ENCODE results near the gene MVK. TPM values are rescaled to one million over a fixed set of nuclear protein-coding genes. Genes with fewer than 3 reads are reported as not detected.

The MVK gene
- total RNA-seq, 4 donors from 2014 or later = 6.2 to 18.7 (median 12.2) TPM

DNA sequence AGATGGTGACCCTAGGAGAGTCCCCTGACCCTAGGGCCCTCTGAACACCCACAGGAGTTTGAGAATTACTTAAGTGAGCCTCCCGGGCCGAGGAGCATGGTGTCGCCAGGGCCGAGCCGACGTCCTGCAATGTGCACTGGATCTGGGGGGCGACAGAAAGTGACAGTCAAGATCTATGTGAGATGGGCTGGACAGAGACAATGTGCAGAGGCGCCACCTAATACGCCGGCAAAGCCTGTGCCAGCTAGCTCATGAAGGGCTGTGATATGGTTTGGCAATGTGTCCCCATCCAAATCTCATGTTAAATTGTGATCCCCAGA is 11.9 kb upstream of the MVK start:
- Histone ChIP-seq H3K36me3 (peaks cover 8 to 99% (median 72%) of the 10 kb centered on the region in 4 donors), H3K4me1 (no peaks in the 10 kb centered on the region), H3K27me3 (no peaks in the 10 kb centered on the region), H3K9me3 (no peaks in the 10 kb centered on the region), H3K4me3 (no peak overlapping the region), H3K27ac (replicated peaks in 1 of 4) (no peak overlapping the region)
- intact Hi-C loops (cut with DNase I) = no loop called here
- WGBS = 88% methylated on average over 8 of the region's 10 CpGs
- no peak for DNase-seq (ENCODE audit: extremely low spot score)
- TF ChIP-seq POLR2A (IDR thresholded peaks at IDR 0.05; ENCODE audit: low read depth) = no peak
- no peak for TF ChIP-seq EP300 (IDR thresholded peaks at IDR 0.05)
- no peak for TF ChIP-seq POLR2AphosphoS5 (IDR thresholded peaks at IDR 0.05)
- TF ChIP-seq, protein P1, sequence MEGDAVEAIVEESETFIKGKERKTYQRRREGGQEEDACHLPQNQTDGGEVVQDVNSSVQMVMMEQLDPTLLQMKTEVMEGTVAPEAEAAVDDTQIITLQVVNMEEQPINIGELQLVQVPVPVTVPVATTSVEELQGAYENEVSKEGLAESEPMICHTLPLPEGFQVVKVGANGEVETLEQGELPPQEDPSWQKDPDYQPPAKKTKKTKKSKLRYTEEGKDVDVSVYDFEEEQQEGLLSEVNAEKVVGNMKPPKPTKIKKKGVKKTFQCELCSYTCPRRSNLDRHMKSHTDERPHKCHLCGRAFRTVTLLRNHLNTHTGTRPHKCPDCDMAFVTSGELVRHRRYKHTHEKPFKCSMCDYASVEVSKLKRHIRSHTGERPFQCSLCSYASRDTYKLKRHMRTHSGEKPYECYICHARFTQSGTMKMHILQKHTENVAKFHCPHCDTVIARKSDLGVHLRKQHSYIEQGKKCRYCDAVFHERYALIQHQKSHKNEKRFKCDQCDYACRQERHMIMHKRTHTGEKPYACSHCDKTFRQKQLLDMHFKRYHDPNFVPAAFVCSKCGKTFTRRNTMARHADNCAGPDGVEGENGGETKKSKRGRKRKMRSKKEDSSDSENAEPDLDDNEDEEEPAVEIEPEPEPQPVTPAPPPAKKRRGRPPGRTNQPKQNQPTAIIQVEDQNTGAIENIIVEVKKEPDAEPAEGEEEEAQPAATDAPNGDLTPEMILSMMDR (IDR thresholded peaks at IDR 0.05) = no peak

DNA sequence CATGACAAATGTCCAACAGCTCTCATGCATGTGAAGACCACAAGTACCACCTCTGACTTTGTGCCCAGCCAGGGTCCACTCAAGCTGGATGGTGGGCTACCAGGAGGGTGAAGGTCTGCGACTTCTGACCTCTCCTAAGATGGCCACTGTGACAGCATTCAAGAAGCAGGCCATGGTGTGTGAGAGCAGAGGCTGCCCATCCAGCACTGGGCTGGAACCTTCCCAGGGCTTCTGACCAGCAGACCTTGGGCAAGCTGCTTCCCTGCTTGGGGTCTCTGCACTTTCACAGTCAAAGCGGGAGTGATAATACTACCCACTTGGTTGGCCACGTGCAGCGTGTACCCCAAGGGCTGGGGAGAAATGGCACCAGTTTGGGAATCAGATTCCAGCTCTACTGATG is 10.7 kb upstream of the MVK start:
- intact Hi-C loops (cut with DNase I) = no loop called here
- DNase-seq (ENCODE audit: extremely low spot score) = no peak
- TF ChIP-seq EP300 (IDR thresholded peaks at IDR 0.05) = no peak
- TF ChIP-seq POLR2A (IDR thresholded peaks at IDR 0.05; ENCODE audit: low read depth) = no peak
- TF ChIP-seq, protein P1 (IDR thresholded peaks at IDR 0.05) = no peak
- no peak for TF ChIP-seq POLR2AphosphoS5 (IDR thresholded peaks at IDR 0.05)
- H3K4me1 ChIP-seq = no peaks in the 10 kb centered on the region
- no peak overlapping the region for H3K27ac ChIP-seq (replicated peaks in 1 of 4)
- H3K9me3 ChIP-seq = no peaks in the 10 kb centered on the region
- H3K4me3 ChIP-seq = no peak overlapping the region
- H3K36me3 ChIP-seq = peaks cover 8 to 99% (median 74%) of the 10 kb centered on the region in 4 donors
- H3K27me3 ChIP-seq = no peaks in the 10 kb centered on the region
- 95% methylated on average over 3 of the region's 4 CpGs for WGBS

DNA sequence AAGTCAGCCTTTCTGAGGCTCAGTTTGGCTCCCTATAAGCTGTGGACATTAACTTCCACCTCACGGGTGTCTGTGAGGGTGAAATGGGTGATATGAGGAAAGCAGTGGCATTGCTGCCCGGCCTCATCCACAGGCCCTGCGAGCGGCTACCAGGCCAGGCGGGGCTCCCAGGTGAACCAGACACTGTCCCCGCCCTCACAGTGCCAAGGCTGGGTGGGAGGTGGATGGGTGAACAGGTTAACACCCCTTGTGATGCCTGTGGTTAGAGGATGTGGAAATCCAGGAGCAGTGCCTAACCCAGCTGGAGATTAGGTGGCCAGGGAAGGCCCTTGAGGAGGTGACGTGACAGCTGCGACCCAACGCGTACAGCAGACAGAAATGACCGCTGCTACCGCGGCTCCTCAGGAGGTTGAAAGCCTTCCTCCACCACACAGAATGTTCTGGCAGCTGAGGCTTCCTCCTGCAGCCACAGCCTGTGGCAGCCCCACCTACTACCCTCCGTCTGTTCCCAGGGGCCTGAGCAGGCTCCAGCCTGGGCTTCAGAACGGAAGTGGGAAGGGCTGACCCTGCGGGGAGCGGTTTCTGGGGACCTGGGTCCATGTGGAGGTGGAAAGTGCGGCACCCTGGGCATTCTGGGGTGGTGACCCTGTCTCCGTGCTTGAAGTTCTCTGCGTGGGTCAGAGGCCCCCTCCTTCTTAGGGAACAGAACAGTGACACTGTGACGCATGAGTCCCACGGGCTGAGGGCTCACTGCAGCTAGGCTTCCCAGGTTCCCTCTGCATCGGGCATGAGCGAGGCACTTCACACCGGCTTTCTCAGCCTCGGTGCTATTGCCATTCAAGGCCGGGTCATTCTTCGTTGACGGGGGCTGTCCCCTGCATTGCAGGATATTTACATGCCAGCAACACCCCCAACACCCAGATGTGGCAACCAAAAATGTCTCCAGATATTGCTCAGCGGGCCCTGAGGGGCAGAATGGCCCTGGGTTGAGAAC is 10.0 kb upstream of the MVK start:
- DNase-seq (ENCODE audit: extremely low spot score) = no peak
- H3K9me3 ChIP-seq = no peaks in the 10 kb centered on the region
- no peaks in the 10 kb centered on the region for H3K27me3 ChIP-seq
- TF ChIP-seq EP300 (IDR thresholded peaks at IDR 0.05) (no peak), POLR2AphosphoS5 (IDR thresholded peaks at IDR 0.05) (no peak)
- peak overlapping the region in 1 of 4 donors; percentile 14 for H3K27ac ChIP-seq (replicated peaks in 1 of 4)
- intact Hi-C loops (cut with DNase I) = no loop called here
- WGBS = 89% methylated on average over 28 of the region's 30 CpGs
- H3K36me3 ChIP-seq = peaks cover 8 to 99% (median 78%) of the 10 kb centered on the region in 4 donors
- H3K4me3 ChIP-seq = no peak overlapping the region
- H3K4me1 ChIP-seq = no peaks in the 10 kb centered on the region

- Histone ChIP-seq H3K27ac (replicated peaks in 1 of 4) (no peak overlapping the region), H3K9me3 (no peaks in the 10 kb centered on the region), H3K36me3 (peaks cover 8 to 99% (median 72%) of the 10 kb centered on the region in 4 donors), H3K4me1 (no peaks in the 10 kb centered on the region), H3K27me3 (no peaks in the 10 kb centered on the region), H3K4me3 (no peak overlapping the region)
- TF ChIP-seq POLR2A (IDR thresholded peaks at IDR 0.05; ENCODE audit: low read depth) (no peak), EP300 (IDR thresholded peaks at IDR 0.05) (no peak), POLR2AphosphoS5 (IDR thresholded peaks at IDR 0.05) (no peak)
- TF ChIP-seq, protein P1 (IDR thresholded peaks at IDR 0.05) = no peak
- no peak for DNase-seq (ENCODE audit: extremely low spot score)
- intact Hi-C loops (cut with DNase I) = no loop called here
- 100% methylated on average over 4 of the region's 8 CpGs for WGBS
Observed at GRCh38 chr12:109566424-109566823, 7.2 kb upstream of the MVK start.

GRCh38 chr12:109567296-109567695 is 6.3 kb upstream of the MVK start:
- WGBS = 86% methylated on average over 10 of the region's 10 CpGs
- Histone ChIP-seq H3K4me1 (peaks cover under 1 to 8% (median 3%) of the 10 kb centered on the region in 4 donors), H3K27me3 (no peaks in the 10 kb centered on the region), H3K4me3 (no peak overlapping the region), H3K9me3 (no peaks in the 10 kb centered on the region), H3K36me3 (peaks cover 8 to 93% (median 63%) of the 10 kb centered on the region in 4 donors), H3K27ac (replicated peaks in 1 of 4) (no peak overlapping the region)
- TF ChIP-seq, protein P1 (IDR thresholded peaks at IDR 0.05) = no peak
- TF ChIP-seq EP300 (IDR thresholded peaks at IDR 0.05) (no peak), POLR2AphosphoS5 (IDR thresholded peaks at IDR 0.05) (no peak)
- DNase-seq (ENCODE audit: extremely low spot score) = no peak
- intact Hi-C loops (cut with DNase I) = no loop called here

All from esophagus muscularis mucosa (tissue), 4 donors.